ENCODE data around the gene BEST1. TPM values are rescaled to one million over a fixed set of nuclear protein-coding genes. Genes with fewer than 3 reads are reported as not detected.

Gene BEST1
- total RNA-seq, 1 donor, result 8.0 TPM

DNA sequence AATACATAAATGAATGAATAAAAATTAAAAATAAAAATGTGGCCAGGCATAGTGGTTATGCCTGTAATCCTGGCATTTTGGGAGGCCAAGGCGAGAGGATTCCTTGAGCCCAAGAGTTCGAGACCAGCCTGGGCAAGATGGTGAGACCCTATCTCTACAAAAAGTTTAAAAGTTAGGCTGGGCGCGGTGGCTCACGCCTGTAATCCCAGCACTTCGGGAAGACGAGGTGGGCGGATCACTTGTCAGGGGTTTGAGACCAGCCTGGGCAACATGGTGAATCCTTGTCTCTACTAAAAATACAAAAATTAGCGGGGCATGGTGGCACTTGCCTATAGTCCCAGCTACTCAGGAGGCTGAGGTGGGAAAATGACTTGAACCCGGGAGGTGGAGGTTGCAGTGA, 9.7 kb upstream of the BEST1 start:
- no peaks in the 10 kb centered on the region for H3K36me3 ChIP-seq (ENCODE audit: insufficient read depth, low read length)
- no peak overlapping the region for H3K4me2 ChIP-seq (ENCODE audit: insufficient read depth, low read length)
- H4K20me1 ChIP-seq (ENCODE audit: insufficient read depth, low read length), result no peaks in the 10 kb centered on the region
- no peak overlapping the region for H3K27ac ChIP-seq (ENCODE audit: low read depth, low read length)
- no peaks in the 10 kb centered on the region for H3K79me2 ChIP-seq (ENCODE audit: insufficient read depth, low read length)
- TF ChIP-seq CTCF (IDR thresholded peaks at IDR 0.05; ENCODE audit: extremely low read depth, low read depth, low read length), result no peak
- H3K4me1 ChIP-seq (ENCODE audit: insufficient read depth, low read length), result no peaks in the 10 kb centered on the region
- H2AFZ ChIP-seq (ENCODE audit: low read length), result no peak overlapping the region
- H3K27me3 ChIP-seq (ENCODE audit: insufficient read depth, low read length), result peaks cover 5% of the 10 kb centered on the region
- no peaks in the 10 kb centered on the region for H3K9me3 ChIP-seq (ENCODE audit: low read depth, low read length)
- DNase-seq (ENCODE audit: insufficient read length, low spot score, missing footprints), result no peak
- no peak overlapping the region for H3K4me3 ChIP-seq (ENCODE audit: insufficient read depth, low read length)

DNA sequence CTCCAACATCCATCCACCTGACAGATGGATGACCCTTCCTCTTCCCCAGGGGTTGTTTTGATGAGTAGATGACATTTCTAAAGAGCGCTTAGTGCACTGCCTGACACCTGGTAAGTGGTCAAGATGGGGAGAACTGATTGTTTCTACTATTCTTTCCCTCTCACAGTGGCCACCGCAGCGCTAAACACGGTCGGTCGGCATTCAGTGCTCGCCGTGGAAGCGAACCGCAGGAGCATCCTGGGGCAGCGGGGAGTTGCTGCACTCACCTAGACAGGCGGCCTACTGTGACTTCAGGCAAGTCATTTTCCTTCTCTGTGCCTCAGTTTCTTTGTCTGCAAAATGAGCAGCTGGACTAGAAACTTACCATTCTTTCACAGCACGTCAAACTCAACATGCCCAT, 5.0 kb upstream of the BEST1 start:
- no peaks in the 10 kb centered on the region for H3K79me2 ChIP-seq (ENCODE audit: insufficient read depth, low read length)
- no peak for DNase-seq (ENCODE audit: insufficient read length, low spot score, missing footprints)
- H3K4me2 ChIP-seq (ENCODE audit: insufficient read depth, low read length), result no peak overlapping the region
- no peak for TF ChIP-seq CTCF (IDR thresholded peaks at IDR 0.05; ENCODE audit: extremely low read depth, low read depth, low read length)
- no peaks in the 10 kb centered on the region for H3K36me3 ChIP-seq (ENCODE audit: insufficient read depth, low read length)
- H2AFZ ChIP-seq (ENCODE audit: low read length), result no peak overlapping the region
- no peak overlapping the region for H3K27ac ChIP-seq (ENCODE audit: low read depth, low read length)
- peaks cover 9% of the 10 kb centered on the region for H3K4me1 ChIP-seq (ENCODE audit: insufficient read depth, low read length)
- no peaks in the 10 kb centered on the region for H3K9me3 ChIP-seq (ENCODE audit: low read depth, low read length)
- H4K20me1 ChIP-seq (ENCODE audit: insufficient read depth, low read length), result no peaks in the 10 kb centered on the region
- H3K4me3 ChIP-seq (ENCODE audit: insufficient read depth, low read length), result no peak overlapping the region
- H3K27me3 ChIP-seq (ENCODE audit: insufficient read depth, low read length), result no peaks in the 10 kb centered on the region

- no peaks in the 10 kb centered on the region for H4K20me1 ChIP-seq (ENCODE audit: insufficient read depth, low read length)
- no peaks in the 10 kb centered on the region for H3K79me2 ChIP-seq (ENCODE audit: insufficient read depth, low read length)
- no peak overlapping the region for H2AFZ ChIP-seq (ENCODE audit: low read length)
- H3K4me2 ChIP-seq (ENCODE audit: insufficient read depth, low read length), result no peak overlapping the region
- no peak overlapping the region for H3K4me3 ChIP-seq (ENCODE audit: insufficient read depth, low read length)
- no peak overlapping the region for H3K27ac ChIP-seq (ENCODE audit: low read depth, low read length)
- no peaks in the 10 kb centered on the region for H3K36me3 ChIP-seq (ENCODE audit: insufficient read depth, low read length)
- peaks cover 9% of the 10 kb centered on the region for H3K4me1 ChIP-seq (ENCODE audit: insufficient read depth, low read length)
- TF ChIP-seq CTCF (IDR thresholded peaks at IDR 0.05; ENCODE audit: extremely low read depth, low read depth, low read length), result no peak
- H3K27me3 ChIP-seq (ENCODE audit: insufficient read depth, low read length), result no peaks in the 10 kb centered on the region
- H3K9me3 ChIP-seq (ENCODE audit: low read depth, low read length), result no peaks in the 10 kb centered on the region
- DNase-seq (ENCODE audit: insufficient read length, low spot score, missing footprints), result peak; percentile 60
These were observed 3.3 kb upstream of the BEST1 start for GRCh38 chr11:61946894-61947293.

DNA sequence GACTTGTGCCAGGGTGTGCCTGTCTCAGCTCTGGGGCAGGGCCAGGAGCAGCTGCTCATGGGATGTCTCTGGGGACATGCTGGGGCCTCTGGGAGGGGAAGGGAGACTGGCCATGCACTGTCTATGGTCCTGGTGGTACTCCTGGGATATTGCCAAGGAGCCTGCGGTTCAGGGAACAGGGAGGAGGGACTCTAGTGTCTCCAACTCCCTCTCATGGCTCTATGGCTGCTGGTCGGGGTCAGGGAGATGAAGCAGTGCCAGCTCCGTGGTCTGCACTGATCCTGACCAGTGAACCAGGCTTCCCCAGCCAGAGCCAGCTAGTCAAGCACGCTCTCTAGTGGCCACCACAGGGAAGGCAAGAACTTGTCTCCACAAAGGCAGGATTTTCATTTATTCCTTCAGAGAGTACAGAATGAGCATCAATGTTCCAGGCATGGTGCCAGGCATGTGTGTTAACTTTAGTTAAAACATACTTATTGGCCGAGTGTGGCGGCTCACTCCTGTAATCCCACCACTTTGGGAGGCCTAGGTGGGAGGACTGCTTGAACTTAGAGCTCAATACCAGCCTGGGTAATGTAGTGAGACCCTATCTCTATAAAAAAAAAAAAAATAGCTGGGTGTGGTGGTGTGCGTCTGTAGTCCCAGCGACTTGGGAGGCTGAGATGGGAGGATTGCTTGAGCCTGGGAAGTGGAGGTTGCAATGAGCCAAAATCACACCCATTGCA, 2.5 kb upstream of the BEST1 start:
- no peak overlapping the region for H3K4me3 ChIP-seq (ENCODE audit: insufficient read depth, low read length)
- H3K36me3 ChIP-seq (ENCODE audit: insufficient read depth, low read length), result no peaks in the 10 kb centered on the region
- peak; percentile 98 for TF ChIP-seq CTCF (IDR thresholded peaks at IDR 0.05; ENCODE audit: extremely low read depth, low read depth, low read length)
- peak overlapping the region; percentile 66 for H3K4me2 ChIP-seq (ENCODE audit: insufficient read depth, low read length)
- peaks cover 9% of the 10 kb centered on the region for H3K4me1 ChIP-seq (ENCODE audit: insufficient read depth, low read length)
- no peaks in the 10 kb centered on the region for H3K79me2 ChIP-seq (ENCODE audit: insufficient read depth, low read length)
- H3K27ac ChIP-seq (ENCODE audit: low read depth, low read length), result no peak overlapping the region
- peak; percentile 95 for DNase-seq (ENCODE audit: insufficient read length, low spot score, missing footprints)
- no peaks in the 10 kb centered on the region for H4K20me1 ChIP-seq (ENCODE audit: insufficient read depth, low read length)
- H3K9me3 ChIP-seq (ENCODE audit: low read depth, low read length), result no peaks in the 10 kb centered on the region
- H3K27me3 ChIP-seq (ENCODE audit: insufficient read depth, low read length), result no peaks in the 10 kb centered on the region
- peak overlapping the region; percentile 85 for H2AFZ ChIP-seq (ENCODE audit: low read length)

Measured in osteoblast (primary cell).